Mesenchymal stem cell (in vitro differentiated cells and primary cell): ENCODE measurements around the gene VIPR2.

Experiments used
- DNase-seq: peaks from one replicate; pipeline ENCODE4 v3.0.0-alpha.2; 2013
- H2AFZ ChIP-seq: one replicate; pipeline ENCODE4 v1.6.1; 2013; ENCODE audit warnings: low read depth, mild to moderate bottlenecking, control low read depth, inconsistent platforms, low read length, moderate library complexity
- H2AK5ac ChIP-seq: 2 replicates; pipeline ENCODE4 v1.6.1; 2013; ENCODE audit warnings: low read length, moderate library complexity, mild to moderate bottlenecking, inconsistent platforms; ENCODE audit not compliant: severe bottlenecking
- H2BK120ac ChIP-seq: one replicate; pipeline ENCODE4 v1.6.1; 2013; ENCODE audit warnings: low read depth, mild to moderate bottlenecking, inconsistent platforms, low read length, moderate library complexity
- H2BK12ac ChIP-seq, 2 experiments: one replicate each; pipeline ENCODE4 v1.6.1; 2013; ENCODE audit warnings: inconsistent platforms in 2 of 2, low read length in 2 of 2, mild to moderate bottlenecking in 2 of 2, moderate library complexity in 2 of 2, control low read depth in 1 of 2
- H2BK15ac ChIP-seq: one replicate; pipeline ENCODE4 v1.6.1; 2013; ENCODE audit warnings: mild to moderate bottlenecking, low read depth, inconsistent platforms; ENCODE audit not compliant: poor library complexity, severe bottlenecking
- H2BK5ac ChIP-seq: 2 replicates; pipeline ENCODE4 v1.6.1; 2013; ENCODE audit warnings: low read depth, mild to moderate bottlenecking, low read length, control low read depth, inconsistent platforms; ENCODE audit not compliant: poor library complexity, severe bottlenecking
- H3K14ac ChIP-seq, 2 experiments: one replicate each; pipeline ENCODE4 v1.6.1; 2013; ENCODE audit warnings: inconsistent platforms in 2 of 2, low read length in 2 of 2, control low read depth in 1 of 2, mild to moderate bottlenecking in 1 of 2, moderate library complexity in 1 of 2
- H3K18ac ChIP-seq, 2 experiments: one replicate each; pipeline ENCODE4 v1.6.1; 2013; ENCODE audit warnings: inconsistent platforms in 2 of 2, low read length in 2 of 2, control low read depth in 1 of 2, low read depth in 1 of 2, mild to moderate bottlenecking in 1 of 2
- H3K23ac ChIP-seq, 2 experiments: one replicate each; pipeline ENCODE4 v1.6.1; 2013; ENCODE audit warnings: inconsistent platforms in 2 of 2, low read length in 2 of 2, mild to moderate bottlenecking in 2 of 2, moderate library complexity in 2 of 2, control low read depth in 1 of 2
- H3K27ac ChIP-seq: 2 replicates; pipeline ENCODE4 v1.5.1; 2013; ENCODE audit warnings: mild to moderate bottlenecking, moderate library complexity, low read length, control low read depth, inconsistent platforms; ENCODE audit not compliant: poor library complexity, severe bottlenecking
- H3K27me3 ChIP-seq, 2 experiments: 2 replicates each; pipeline versions ENCODE4 v1.6.1 to v1.7.0; 2013; ENCODE audit warnings: low read length in 2 of 2, mild to moderate bottlenecking in 2 of 2, moderate library complexity in 2 of 2, control low read depth in 1 of 2, inconsistent platforms in 1 of 2; ENCODE audit not compliant: control insufficient read depth in 1 of 2, insufficient read depth in 1 of 2
- H3K36me3 ChIP-seq, 2 experiments: 2 replicates each; pipeline versions ENCODE4 v1.6.1 to v1.7.0; 2013; ENCODE audit warnings: low read length in 2 of 2, control low read depth in 1 of 2, inconsistent platforms in 1 of 2, low read depth in 1 of 2, mild to moderate bottlenecking in 1 of 2; ENCODE audit not compliant: insufficient read depth in 2 of 2, control insufficient read depth in 1 of 2
- H3K4ac ChIP-seq, 2 experiments: one replicate each; pipeline ENCODE4 v1.6.1; 2013; ENCODE audit warnings: inconsistent platforms in 2 of 2, low read length in 2 of 2, mild to moderate bottlenecking in 2 of 2, moderate library complexity in 2 of 2, control low read depth in 1 of 2, low read depth in 1 of 2
- H3K4me1 ChIP-seq: 2 replicates; pipeline ENCODE4 v1.6.1; 2013; ENCODE audit warnings: low read depth, low read length, control low read depth; ENCODE audit not compliant: control insufficient read depth, insufficient read depth
- H3K4me2 ChIP-seq: 2 replicates; pipeline ENCODE4 v1.6.1; 2013; ENCODE audit warnings: low read length, mild to moderate bottlenecking, inconsistent platforms; ENCODE audit not compliant: poor library complexity, severe bottlenecking
- H3K4me3 ChIP-seq, 2 experiments: 2 replicates each; pipeline versions ENCODE4 v1.5.1 to v1.7.0; 2013; ENCODE audit warnings: low read length in 2 of 2, mild to moderate bottlenecking in 2 of 2, control low read depth in 1 of 2, low read depth in 1 of 2; ENCODE audit not compliant: insufficient read depth in 1 of 2
- H3K79me1 ChIP-seq: replicated peaks from 2 replicates; pipeline ENCODE4 v1.6.1; 2013; ENCODE audit warnings: mild to moderate bottlenecking, control low read depth, low read length, inconsistent platforms; ENCODE audit not compliant: poor library complexity, severe bottlenecking
- H3K9ac ChIP-seq: 2 replicates; pipeline ENCODE4 v1.7.0; 2013; ENCODE audit warnings: mild to moderate bottlenecking, low read length, moderate library complexity
- H3K9me3 ChIP-seq: 2 replicates; pipeline ENCODE4 v1.7.0; 2013; ENCODE audit warnings: mild to moderate bottlenecking, low read length; ENCODE audit not compliant: control insufficient read depth
- H4K8ac ChIP-seq: one replicate; pipeline ENCODE4 v1.6.1; 2013; ENCODE audit warnings: inconsistent platforms, mild to moderate bottlenecking, low read length, moderate library complexity
- H4K91ac ChIP-seq: one replicate; pipeline ENCODE4 v1.6.1; 2013; ENCODE audit warnings: mild to moderate bottlenecking, low read length, inconsistent platforms
- WGBS: methylation state at CpG from one replicate; pipeline ENCODE4 v1.1.7; 2013; ENCODE audit warnings: mixed read lengths; 5-methylcytosine and 5-hydroxymethylcytosine counted together

The VIPR2 gene

DNA sequence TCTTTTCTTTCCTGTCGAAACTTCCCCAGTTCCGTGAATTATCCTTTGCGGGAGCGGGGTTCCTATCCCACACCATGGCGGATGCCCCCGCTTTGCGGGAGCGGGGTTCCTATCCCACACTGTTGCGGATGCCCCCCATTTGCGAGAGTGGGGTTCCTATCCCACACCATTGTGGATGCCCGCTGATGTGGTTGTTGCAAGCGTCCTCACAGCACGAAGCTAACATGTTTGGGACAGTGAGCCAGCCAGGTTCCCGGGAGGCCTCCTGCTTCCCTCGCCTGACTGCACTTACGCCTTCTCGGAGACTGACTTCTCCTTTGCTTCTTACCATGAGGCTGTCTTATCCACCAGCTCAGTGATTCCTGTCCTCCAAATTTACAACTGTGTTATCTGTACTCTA, 134.7 kb downstream of the VIPR2 start:
- no peak overlapping the region for H2BK120ac ChIP-seq
- no peak overlapping the region for H3K14ac ChIP-seq
- peaks cover 0 to 14% of the 10 kb centered on the region in 2 experiments for H3K27me3 ChIP-seq
- H2AK5ac ChIP-seq, result no peak overlapping the region
- 96% methylated on average over 17 of the region's 17 CpGs for WGBS
- no peak overlapping the region for H3K4me3 ChIP-seq
- H2BK5ac ChIP-seq, result no peak overlapping the region
- DNase-seq, result no peak
- H3K18ac ChIP-seq, result no peak overlapping the region
- H2AFZ ChIP-seq, result no peak overlapping the region
- H2BK12ac ChIP-seq, result no peak overlapping the region
- no peak overlapping the region for H2BK15ac ChIP-seq
- no peak overlapping the region for H3K9ac ChIP-seq
- no peaks in the 10 kb centered on the region for H3K9me3 ChIP-seq
- no peak overlapping the region for H4K91ac ChIP-seq
- peaks cover 0 to 2% of the 10 kb centered on the region in 2 experiments for H3K36me3 ChIP-seq
- no peak overlapping the region for H4K8ac ChIP-seq
- no peak overlapping the region for H3K4me2 ChIP-seq
- no peak overlapping the region for H3K23ac ChIP-seq
- peaks cover 23% of the 10 kb centered on the region for H3K4me1 ChIP-seq
- H3K79me1 ChIP-seq, result no peaks in the 10 kb centered on the region
- H3K4ac ChIP-seq, result no peak overlapping the region
- H3K27ac ChIP-seq, result no peak overlapping the region

DNA sequence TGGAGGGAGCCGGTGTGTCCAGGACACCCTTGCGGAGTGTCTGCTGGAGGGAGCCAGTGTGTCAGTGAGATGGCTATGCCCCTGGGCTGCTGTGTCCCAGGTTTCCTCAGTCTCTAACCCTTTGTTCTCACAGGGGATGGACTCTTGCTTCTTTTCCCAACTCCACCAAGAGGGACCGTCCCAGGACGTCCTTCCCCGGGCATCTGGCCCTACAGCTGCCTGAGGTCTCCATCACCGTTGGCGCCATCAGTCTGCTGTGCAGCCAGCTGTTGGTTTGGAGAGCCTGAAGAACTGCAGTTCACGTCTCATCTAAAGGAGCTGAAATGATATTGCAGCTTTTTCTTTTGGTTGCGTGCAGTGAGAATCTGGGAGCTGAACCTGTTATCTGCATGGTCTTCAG, 136.2 kb downstream of the VIPR2 start:
- peaks cover 15% of the 10 kb centered on the region for H3K4me1 ChIP-seq
- H3K4me3 ChIP-seq, result no peak overlapping the region
- H3K9ac ChIP-seq, result no peak overlapping the region
- H3K36me3 ChIP-seq, result peaks cover 0 to 2% of the 10 kb centered on the region in 2 experiments
- H3K9me3 ChIP-seq, result no peaks in the 10 kb centered on the region
- H3K4ac ChIP-seq, result no peak overlapping the region
- no peak overlapping the region for H2BK15ac ChIP-seq
- 87% methylated on average over 9 of the region's 9 CpGs for WGBS
- H3K27me3 ChIP-seq, result peaks cover 0 to 14% of the 10 kb centered on the region in 2 experiments
- H3K4me2 ChIP-seq, result no peak overlapping the region
- no peak overlapping the region for H3K27ac ChIP-seq
- H3K79me1 ChIP-seq, result no peaks in the 10 kb centered on the region
- no peak overlapping the region for H4K8ac ChIP-seq
- H2BK120ac ChIP-seq, result no peak overlapping the region
- no peak overlapping the region for H2BK12ac ChIP-seq
- H3K23ac ChIP-seq, result no peak overlapping the region
- H4K91ac ChIP-seq, result no peak overlapping the region
- no peak overlapping the region for H2AFZ ChIP-seq
- DNase-seq, result no peak
- no peak overlapping the region for H2BK5ac ChIP-seq
- H2AK5ac ChIP-seq, result no peak overlapping the region
- H3K14ac ChIP-seq, result no peak overlapping the region
- H3K18ac ChIP-seq, result no peak overlapping the region

GRCh38 chr7:159007996-159008389, 136.7 kb downstream of the VIPR2 start:
- H3K79me1 ChIP-seq, result no peaks in the 10 kb centered on the region
- no peak overlapping the region for H3K27ac ChIP-seq
- no peaks in the 10 kb centered on the region for H3K36me3 ChIP-seq
- no peak for DNase-seq
- H3K23ac ChIP-seq, result no peak overlapping the region
- no peak overlapping the region for H3K4me3 ChIP-seq
- H2BK15ac ChIP-seq, result no peak overlapping the region
- 80% methylated on average over 5 of the region's 5 CpGs for WGBS
- no peak overlapping the region for H4K8ac ChIP-seq
- peaks cover 12% of the 10 kb centered on the region for H3K4me1 ChIP-seq
- H4K91ac ChIP-seq, result no peak overlapping the region
- no peak overlapping the region for H2BK5ac ChIP-seq
- no peak overlapping the region for H2BK12ac ChIP-seq
- H3K9me3 ChIP-seq, result no peaks in the 10 kb centered on the region
- H2BK120ac ChIP-seq, result no peak overlapping the region
- no peak overlapping the region for H2AFZ ChIP-seq
- H3K4me2 ChIP-seq, result no peak overlapping the region
- H2AK5ac ChIP-seq, result no peak overlapping the region
- peaks cover 0 to 15% of the 10 kb centered on the region in 2 experiments for H3K27me3 ChIP-seq
- H3K4ac ChIP-seq, result no peak overlapping the region
- no peak overlapping the region for H3K9ac ChIP-seq
- no peak overlapping the region for H3K14ac ChIP-seq
- H3K18ac ChIP-seq, result no peak overlapping the region

DNA sequence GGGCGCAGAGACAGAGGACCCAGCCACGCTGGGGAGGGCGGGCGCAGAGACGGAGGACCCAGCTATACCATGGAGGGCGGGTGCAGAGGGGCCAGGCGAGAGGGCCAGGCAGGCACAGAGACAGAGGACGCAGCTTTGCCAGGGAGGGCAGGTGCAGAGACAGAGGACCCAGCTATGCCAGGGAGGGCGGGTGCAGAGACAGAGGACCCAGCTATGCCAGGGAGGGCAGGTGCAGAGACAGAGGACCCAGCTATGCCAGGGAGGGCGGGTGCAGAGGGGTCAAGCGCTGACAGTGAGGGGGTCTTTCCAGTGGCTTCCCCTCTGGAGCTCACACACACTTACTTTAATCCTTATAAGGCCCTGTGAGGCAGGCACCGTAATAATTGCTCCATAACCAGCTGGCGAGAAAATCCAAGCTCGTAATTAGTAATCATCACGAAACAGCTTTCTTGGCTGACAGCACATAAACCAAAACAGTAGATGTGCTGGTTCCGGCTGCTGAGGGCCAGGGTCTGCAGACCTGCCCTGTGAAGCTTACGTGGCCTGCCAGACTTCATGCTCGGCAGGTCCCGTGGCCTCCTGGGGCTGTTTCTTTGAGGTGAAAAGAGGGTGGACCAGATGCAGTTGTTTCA, 137.2 kb downstream of the VIPR2 start:
- Histone ChIP-seq H2AFZ (no peak overlapping the region), H2AK5ac (no peak overlapping the region), H2BK15ac (no peak overlapping the region), H2BK120ac (no peak overlapping the region), H3K36me3 (no peaks in the 10 kb centered on the region), H3K4me3 (no peak overlapping the region), H3K23ac (no peak overlapping the region), H3K14ac (no peak overlapping the region), H2BK12ac (no peak overlapping the region), H3K9me3 (no peaks in the 10 kb centered on the region), H3K9ac (no peak overlapping the region), H4K91ac (no peak overlapping the region), H3K79me1 (no peaks in the 10 kb centered on the region), H2BK5ac (no peak overlapping the region), H3K18ac (no peak overlapping the region), H3K4me1 (peaks cover 8% of the 10 kb centered on the region), H3K4ac (no peak overlapping the region), H3K27ac (no peak overlapping the region), H4K8ac (no peak overlapping the region), H3K4me2 (no peak overlapping the region), H3K27me3 (peaks cover 0 to 16% of the 10 kb centered on the region in 2 experiments)
- 86% methylated on average over 19 of the region's 19 CpGs for WGBS
- no peak for DNase-seq
